Right atrium auricular region (tissue), 2 donors: Measurements from ENCODE around the gene GABRB2. TPM values are rescaled to one million over a fixed set of nuclear protein-coding genes. Genes with fewer than 3 reads are reported as not detected.
"Not testable (repeated sequence)": the region's sequence is repeated elsewhere in the genome, so short reads cannot be mapped to it uniquely, and the experiment has no call there.

ENCODE experiments used
- DNase-seq: peaks from one replicate; pipeline ENCODE4 v3.0.0-alpha.2; 2019; ENCODE audit warnings: low spot score
- H3K27ac ChIP-seq, 2 donors: fragments of 200-600 bp; sonication (generic); 1 replicate in 1 of 2; 2 replicates in 1 of 2; pipeline ENCODE4 v1.5.1; 2016 to 2019
- H3K27me3 ChIP-seq, 2 donors: fragments of 200-600 bp; sonication (generic); one replicate each; pipeline versions ENCODE4 v1.5.1 to v1.6.0; 2017 to 2019
- H3K36me3 ChIP-seq: fragments of 200-600 bp; sonication (generic); one replicate; pipeline ENCODE4 v1.5.1; 2016
- H3K4me1 ChIP-seq, 2 donors: fragments of 200-600 bp; sonication (generic); one replicate each; pipeline versions ENCODE4 v1.5.1 to v1.6.0; 2017 to 2019
- H3K4me3 ChIP-seq, 2 donors: fragments of 200-600 bp; sonication (generic); 1 replicate in 1 of 2; 2 replicates in 1 of 2; pipeline ENCODE4 v1.5.1; 2017 to 2019; ENCODE audit warnings: mild to moderate bottlenecking in 1 of 2, moderate library complexity in 1 of 2
- H3K9me3 ChIP-seq, 2 donors: fragments of 200-600 bp; sonication (generic); one replicate each; pipeline ENCODE4 v1.5.1; 2019
- total RNA-seq, 2 donors: library from RNA; depleted of rRNA; stranded (reverse); fragments of >200 nt; gene quantifications; one replicate each; pipeline ENCODE4 v1.1.0, GENCODE V29; 2016
- TF ChIP-seq, protein P1 (sequence below), 2 donors: fragments of 200-600 bp; sonication (generic); IDR thresholded peaks; one replicate each; pipeline ENCODE4 v1.5.1; 2019; ENCODE audit warnings: antibody characterized with exemption in 2 of 2

GABRB2 gene
- total RNA-seq, 2 donors from 2014 or later: 0.37 to 2.0 TPM

DNA sequence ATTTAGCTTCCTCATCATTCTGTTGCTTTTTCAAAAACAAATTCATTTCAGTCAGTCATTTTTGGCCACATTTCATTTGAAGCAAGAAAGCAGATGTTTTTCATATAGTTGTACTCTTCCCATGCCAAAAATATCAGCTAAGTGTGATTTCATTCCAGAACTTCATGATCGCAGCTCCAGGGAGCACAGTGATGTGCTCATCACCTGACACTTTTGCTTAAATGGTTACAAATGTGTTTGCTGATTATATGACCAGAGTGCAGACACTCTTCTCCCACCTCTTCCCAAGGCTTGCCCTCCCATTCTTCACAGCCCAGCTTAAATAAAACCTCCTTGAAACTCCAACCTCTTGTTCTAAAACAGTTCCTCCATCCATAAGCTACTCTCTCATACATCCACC is 32.6 kb downstream of the GABRB2 start:
- TF ChIP-seq, protein P1, sequence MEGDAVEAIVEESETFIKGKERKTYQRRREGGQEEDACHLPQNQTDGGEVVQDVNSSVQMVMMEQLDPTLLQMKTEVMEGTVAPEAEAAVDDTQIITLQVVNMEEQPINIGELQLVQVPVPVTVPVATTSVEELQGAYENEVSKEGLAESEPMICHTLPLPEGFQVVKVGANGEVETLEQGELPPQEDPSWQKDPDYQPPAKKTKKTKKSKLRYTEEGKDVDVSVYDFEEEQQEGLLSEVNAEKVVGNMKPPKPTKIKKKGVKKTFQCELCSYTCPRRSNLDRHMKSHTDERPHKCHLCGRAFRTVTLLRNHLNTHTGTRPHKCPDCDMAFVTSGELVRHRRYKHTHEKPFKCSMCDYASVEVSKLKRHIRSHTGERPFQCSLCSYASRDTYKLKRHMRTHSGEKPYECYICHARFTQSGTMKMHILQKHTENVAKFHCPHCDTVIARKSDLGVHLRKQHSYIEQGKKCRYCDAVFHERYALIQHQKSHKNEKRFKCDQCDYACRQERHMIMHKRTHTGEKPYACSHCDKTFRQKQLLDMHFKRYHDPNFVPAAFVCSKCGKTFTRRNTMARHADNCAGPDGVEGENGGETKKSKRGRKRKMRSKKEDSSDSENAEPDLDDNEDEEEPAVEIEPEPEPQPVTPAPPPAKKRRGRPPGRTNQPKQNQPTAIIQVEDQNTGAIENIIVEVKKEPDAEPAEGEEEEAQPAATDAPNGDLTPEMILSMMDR (IDR thresholded peaks at IDR 0.05): no peak
- H3K9me3 ChIP-seq: no peaks in the 10 kb centered on the region
- H3K4me3 ChIP-seq: no peak overlapping the region
- no peaks in the 10 kb centered on the region for H3K36me3 ChIP-seq
- DNase-seq: no peak
- H3K27me3 ChIP-seq: no peaks in the 10 kb centered on the region
- H3K4me1 ChIP-seq: no peaks in the 10 kb centered on the region
- H3K27ac ChIP-seq: no peak overlapping the region

DNA sequence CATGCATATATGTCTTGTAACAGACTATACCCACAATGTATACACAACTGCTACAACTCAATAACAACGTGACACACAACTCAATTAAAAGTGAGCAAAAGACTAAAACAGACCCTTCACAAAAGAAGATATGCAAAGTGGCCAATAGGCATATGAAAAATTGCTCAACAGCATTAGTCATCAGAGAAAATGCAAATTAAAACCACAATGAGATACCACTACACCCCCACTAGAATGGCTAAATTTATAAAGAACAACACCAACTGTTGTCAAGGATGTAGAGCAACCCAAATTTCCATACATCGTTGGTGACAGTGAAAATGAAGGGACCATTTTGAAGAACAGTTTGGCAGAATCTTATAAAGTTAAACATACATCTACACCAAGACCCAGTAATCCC is 38.9 kb downstream of the GABRB2 start:
- no peak overlapping the region for H3K4me3 ChIP-seq
- H3K27me3 ChIP-seq: no peaks in the 10 kb centered on the region

DNA sequence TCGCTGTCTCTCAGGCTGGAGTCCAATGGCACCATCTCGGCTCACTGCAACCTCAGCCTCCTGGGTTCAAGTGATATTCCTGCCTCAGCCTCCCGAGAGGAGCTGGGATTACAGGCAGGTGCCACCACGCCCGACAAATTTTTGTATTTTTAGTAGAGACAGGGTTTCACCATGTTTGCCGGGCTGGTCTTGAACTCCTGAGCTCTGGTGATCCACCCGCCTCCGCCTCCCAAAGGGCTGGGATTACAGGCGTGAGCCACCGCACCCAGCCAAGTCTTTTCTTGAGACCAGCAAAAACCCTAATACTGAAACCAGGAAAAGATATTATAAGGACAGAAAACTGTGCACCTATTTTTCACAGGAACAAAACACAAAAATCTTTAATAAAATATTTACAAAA is 41.4 kb downstream of the GABRB2 start:
- not testable (repeated sequence) for H3K9me3 ChIP-seq, H3K4me1 ChIP-seq, H3K27ac ChIP-seq, H3K4me3 ChIP-seq, H3K36me3 ChIP-seq, DNase-seq, H3K27me3 ChIP-seq

More for the DNA sequence above, 38.9 kb downstream of the GABRB2 start:
- TF ChIP-seq, protein P1 (IDR thresholded peaks at IDR 0.05): no peak
- Histone ChIP-seq H3K36me3 (no peaks in the 10 kb centered on the region), H3K4me1 (no peaks in the 10 kb centered on the region), H3K27ac (no peak overlapping the region), H3K9me3 (no peaks in the 10 kb centered on the region)
- no peak for DNase-seq

DNA sequence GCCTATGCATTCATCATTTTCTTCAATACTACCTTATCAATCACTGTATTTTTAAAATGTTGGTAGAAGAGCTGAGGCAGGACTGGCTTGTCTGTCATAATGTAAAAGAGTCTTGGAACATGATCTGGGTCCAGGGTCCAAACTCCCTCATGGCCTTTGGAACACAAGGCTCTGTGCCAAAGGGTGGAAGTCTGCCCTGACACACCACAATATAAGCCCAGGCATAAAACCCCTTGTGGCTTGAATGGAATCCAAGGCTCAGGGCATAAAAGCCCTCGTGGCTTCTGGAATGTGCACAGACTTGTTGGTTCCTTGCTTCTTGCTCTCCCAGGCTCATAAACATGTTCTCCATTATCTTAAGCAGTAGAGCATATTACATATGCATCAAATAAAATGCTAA is 48.0 kb downstream of the GABRB2 start:
- H3K36me3 ChIP-seq: no peaks in the 10 kb centered on the region
- DNase-seq: no peak
- H3K27ac ChIP-seq: no peak overlapping the region
- H3K27me3 ChIP-seq: no peaks in the 10 kb centered on the region
- TF ChIP-seq, protein P1 (IDR thresholded peaks at IDR 0.05): no peak
- no peak overlapping the region for H3K4me3 ChIP-seq
- H3K9me3 ChIP-seq: peaks cover 0 to 16% of the 10 kb centered on the region in 2 donors
- no peaks in the 10 kb centered on the region for H3K4me1 ChIP-seq

DNA sequence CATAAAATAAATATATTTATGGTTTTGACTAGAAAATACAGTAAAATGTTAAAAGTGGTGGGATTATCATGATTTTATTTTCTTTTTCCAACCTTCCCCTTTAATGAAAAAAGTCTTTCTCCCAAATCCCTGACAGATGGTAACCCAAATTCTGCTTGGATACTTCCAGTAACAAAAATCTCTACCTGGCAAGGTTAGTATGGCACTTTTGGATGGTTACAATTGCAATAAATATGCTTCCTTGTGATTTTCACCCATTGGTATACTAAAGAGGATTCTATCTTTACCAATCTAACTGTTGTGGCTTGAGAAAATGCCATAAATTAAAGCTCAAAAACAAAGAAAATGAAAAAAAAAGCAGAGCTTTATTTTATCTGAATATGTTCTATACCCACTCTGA is 62.8 kb downstream of the GABRB2 start:
- no peaks in the 10 kb centered on the region for H3K36me3 ChIP-seq
- H3K9me3 ChIP-seq: no peaks in the 10 kb centered on the region
- TF ChIP-seq, protein P1 (IDR thresholded peaks at IDR 0.05): no peak
- no peak overlapping the region for H3K4me3 ChIP-seq
- no peak for DNase-seq
- H3K27ac ChIP-seq: no peak overlapping the region
- no peaks in the 10 kb centered on the region for H3K27me3 ChIP-seq
- H3K4me1 ChIP-seq: no peaks in the 10 kb centered on the region

DNA sequence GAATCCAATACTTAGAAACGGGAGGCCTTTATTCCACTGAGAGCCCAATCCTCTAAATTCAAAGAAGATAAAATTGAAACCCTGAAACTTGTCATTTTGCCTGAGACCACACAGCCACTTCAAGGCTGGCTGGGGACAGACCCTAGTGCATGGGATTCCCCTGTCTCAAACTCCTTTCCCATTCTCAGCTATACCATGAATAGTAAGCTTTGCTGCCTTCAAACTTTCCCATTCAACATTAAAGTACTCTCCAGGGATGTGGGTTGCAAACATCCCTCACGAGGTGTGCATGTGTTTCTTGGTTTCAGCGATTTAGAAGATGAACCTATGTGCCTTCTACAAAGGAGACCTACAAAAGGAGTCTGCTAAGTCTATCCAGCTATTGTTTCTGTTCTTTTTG is 64.6 kb downstream of the GABRB2 start:
- TF ChIP-seq, protein P1 (IDR thresholded peaks at IDR 0.05): no peak
- no peaks in the 10 kb centered on the region for H3K9me3 ChIP-seq
- no peak overlapping the region for H3K27ac ChIP-seq
- no peak for DNase-seq
- H3K4me3 ChIP-seq: no peak overlapping the region
- H3K27me3 ChIP-seq: no peaks in the 10 kb centered on the region
- no peaks in the 10 kb centered on the region for H3K36me3 ChIP-seq
- H3K4me1 ChIP-seq: no peaks in the 10 kb centered on the region
